ENCODE data around the gene RAN. TPM values are rescaled to one million over a fixed set of nuclear protein-coding genes. Genes with fewer than 3 reads are reported as not detected.
A peak's percentile ranks its signal among the peaks of the same experiment; 100 is the strongest.
"Not testable (repeated sequence)": the region's sequence is repeated elsewhere in the genome, so short reads cannot be mapped to it uniquely, and the experiment has no call there.

RAN gene
- total and polyA plus RNA-seq, 7 experiments from 2014 or later, result 255 to 925 (median 287) TPM

- Histone ChIP-seq H3K36me3 (ENCODE audit: control insufficient read depth in 2 of 3, insufficient read depth in 3 of 3, low read length in 3 of 3) (no peaks in the 10 kb centered on the region), H3K9me3 (ENCODE audit: control insufficient read depth in 2 of 3, low read length in 3 of 3) (no peaks in the 10 kb centered on the region), H3K27me3 (ENCODE audit: control insufficient read depth in 2 of 2, insufficient read depth in 2 of 2, low read length in 2 of 2) (no peaks in the 10 kb centered on the region), H3K4me1 (ENCODE audit: control insufficient read depth in 2 of 2, insufficient read depth in 2 of 2, low read length in 2 of 2) (no peaks in the 10 kb centered on the region), H3K4me3 (ENCODE audit: low read length) (no peak overlapping the region), H3K27ac (ENCODE audit: low read depth, low read length) (no peak overlapping the region)
- DNase-seq (no peak), ATAC-seq (no peak)
- H3K27me3 Mint-ChIP-seq, result peaks cover 0 to 6% (median 0%) of the 10 kb centered on the region in 5 donors
- H3K4me3 Mint-ChIP-seq, result no peak overlapping the region
- peaks cover 0 to 4% (median 0%) of the 10 kb centered on the region in 7 donors for H3K4me1 Mint-ChIP-seq
- CTCF ChIA-PET, result no interaction called here
- peak overlapping the region in 1 of 9 donors; percentile 58 for H3K27ac Mint-ChIP-seq
- intact Hi-C loops (cut with micrococcal nuclease), result no loop called here
- POLR2A ChIA-PET, result interaction anchor here (0.6 kb wide), 1 partner anchor 21 kb away, joined by 4 read pairs; no protein-coding TSS in a partner anchor
- no peaks in the 10 kb centered on the region for H3K36me3 Mint-ChIP-seq
- H3K9me3 Mint-ChIP-seq, result peaks cover 0 to 2% (median 0%) of the 10 kb centered on the region in 11 donors
Observed at GRCh38 chr12:130847112-130847511, 24.8 kb upstream of the RAN start.

- POLR2A ChIA-PET, result not testable (repeated sequence)
Observed at GRCh38 chr12:130848105-130848504, 23.8 kb upstream of the RAN start.

GRCh38 chr12:130848785-130849305, 23.0 kb upstream of the RAN start:
- H3K27ac Mint-ChIP-seq; H3K4me1 ChIP-seq (ENCODE audit: control insufficient read depth in 2 of 2, insufficient read depth in 2 of 2, low read length in 2 of 2); ATAC-seq; H3K9me3 ChIP-seq (ENCODE audit: control insufficient read depth in 2 of 3, low read length in 3 of 3); DNase-seq; H3K4me3 Mint-ChIP-seq; H3K27me3 ChIP-seq (ENCODE audit: control insufficient read depth in 2 of 2, insufficient read depth in 2 of 2, low read length in 2 of 2); CTCF ChIA-PET; H3K9me3 Mint-ChIP-seq; H3K36me3 Mint-ChIP-seq; intact Hi-C loops (cut with micrococcal nuclease); H3K4me3 ChIP-seq (ENCODE audit: low read length); H3K4me1 Mint-ChIP-seq; H3K27me3 Mint-ChIP-seq; H3K36me3 ChIP-seq (ENCODE audit: control insufficient read depth in 2 of 3, insufficient read depth in 3 of 3, low read length in 3 of 3); H3K27ac ChIP-seq (ENCODE audit: low read depth, low read length): not testable (repeated sequence)
- POLR2A ChIA-PET, result interaction anchor here (0.5 kb wide), 1 partner anchor 99 kb away, joined by 3 read pairs; no protein-coding TSS in a partner anchor

More at GRCh38 chr12:130848105-130848504, 23.8 kb upstream of the RAN start:
- H3K4me3 Mint-ChIP-seq; H3K36me3 ChIP-seq (ENCODE audit: control insufficient read depth in 2 of 3, insufficient read depth in 3 of 3, low read length in 3 of 3); CTCF ChIA-PET; H3K9me3 Mint-ChIP-seq; H3K9me3 ChIP-seq (ENCODE audit: control insufficient read depth in 2 of 3, low read length in 3 of 3); DNase-seq; H3K27ac Mint-ChIP-seq; ATAC-seq; intact Hi-C loops (cut with micrococcal nuclease); H3K36me3 Mint-ChIP-seq; H3K27me3 ChIP-seq (ENCODE audit: control insufficient read depth in 2 of 2, insufficient read depth in 2 of 2, low read length in 2 of 2); H3K27me3 Mint-ChIP-seq; H3K4me1 Mint-ChIP-seq; H3K27ac ChIP-seq (ENCODE audit: low read depth, low read length); H3K4me1 ChIP-seq (ENCODE audit: control insufficient read depth in 2 of 2, insufficient read depth in 2 of 2, low read length in 2 of 2); H3K4me3 ChIP-seq (ENCODE audit: low read length): not testable (repeated sequence)

- CTCF ChIA-PET, result no interaction called here
- H3K4me1 Mint-ChIP-seq, result peaks cover 0 to 4% (median 0%) of the 10 kb centered on the region in 7 donors
- no peaks in the 10 kb centered on the region for H3K36me3 Mint-ChIP-seq
- Histone ChIP-seq H3K27me3 (ENCODE audit: control insufficient read depth in 2 of 2, insufficient read depth in 2 of 2, low read length in 2 of 2) (no peaks in the 10 kb centered on the region), H3K4me3 (ENCODE audit: low read length) (no peak overlapping the region), H3K9me3 (ENCODE audit: control insufficient read depth in 2 of 3, low read length in 3 of 3) (no peaks in the 10 kb centered on the region), H3K27ac (ENCODE audit: low read depth, low read length) (no peak overlapping the region), H3K36me3 (ENCODE audit: control insufficient read depth in 2 of 3, insufficient read depth in 3 of 3, low read length in 3 of 3) (no peaks in the 10 kb centered on the region), H3K4me1 (ENCODE audit: control insufficient read depth in 2 of 2, insufficient read depth in 2 of 2, low read length in 2 of 2) (no peaks in the 10 kb centered on the region)
- no peak overlapping the region for H3K27ac Mint-ChIP-seq
- peaks cover 0 to 2% (median 0%) of the 10 kb centered on the region in 11 donors for H3K9me3 Mint-ChIP-seq
- DNase-seq (no peak), ATAC-seq (no peak)
- POLR2A ChIA-PET, result interaction anchor here (0.5 kb wide), 1 partner anchor 98 kb away, joined by 3 read pairs; no protein-coding TSS in a partner anchor
- H3K4me3 Mint-ChIP-seq, result no peak overlapping the region
- H3K27me3 Mint-ChIP-seq, result peaks cover 0 to 10% (median 3%) of the 10 kb centered on the region in 5 donors
- intact Hi-C loops (cut with micrococcal nuclease), result no loop called here
Observed at GRCh38 chr12:130849561-130850417, 22.1 kb upstream of the RAN start.

GRCh38 chr12:130850418-130851021, 21.3 kb upstream of the RAN start:
- Mint-ChIP-seq H3K4me1 (no peaks in the 10 kb centered on the region), H3K27ac (no peak overlapping the region), H3K27me3 (peaks cover 0 to 14% (median 6%) of the 10 kb centered on the region in 5 donors), H3K36me3 (no peaks in the 10 kb centered on the region), H3K9me3 (peaks cover 0 to 2% (median 0%) of the 10 kb centered on the region in 11 donors), H3K4me3 (no peak overlapping the region)
- no peak for ATAC-seq
- intact Hi-C loops (cut with micrococcal nuclease), result no loop called here
- Histone ChIP-seq H3K4me3 (ENCODE audit: low read length) (no peak overlapping the region), H3K27ac (ENCODE audit: low read depth, low read length) (no peak overlapping the region), H3K36me3 (ENCODE audit: control insufficient read depth in 2 of 3, insufficient read depth in 3 of 3, low read length in 3 of 3) (no peaks in the 10 kb centered on the region), H3K27me3 (ENCODE audit: control insufficient read depth in 2 of 2, insufficient read depth in 2 of 2, low read length in 2 of 2) (no peaks in the 10 kb centered on the region), H3K4me1 (ENCODE audit: control insufficient read depth in 2 of 2, insufficient read depth in 2 of 2, low read length in 2 of 2) (no peaks in the 10 kb centered on the region), H3K9me3 (ENCODE audit: control insufficient read depth in 2 of 3, low read length in 3 of 3) (no peaks in the 10 kb centered on the region)
- ChIA-PET POLR2A (no interaction called here), CTCF (interaction anchor here (1.4 kb wide), 1 partner anchor 11 kb away, joined by 3 read pairs; the partner anchor contains the start of gene STX2)
- DNase-seq, result no peak

- Mint-ChIP-seq H3K4me1 (no peaks in the 10 kb centered on the region), H3K4me3 (no peak overlapping the region), H3K9me3 (peaks cover 0 to 13% (median 8%) of the 10 kb centered on the region in 11 donors), H3K27ac (peak overlapping the region in 1 of 9 donors; percentile 30), H3K27me3 (peaks cover 0 to 13% (median 7%) of the 10 kb centered on the region in 5 donors), H3K36me3 (peaks cover 3 to 7% (median 4%) of the 10 kb centered on the region in 5 donors)
- Histone ChIP-seq H3K27me3 (ENCODE audit: control insufficient read depth in 2 of 2, insufficient read depth in 2 of 2, low read length in 2 of 2) (no peaks in the 10 kb centered on the region), H3K4me1 (ENCODE audit: control insufficient read depth in 2 of 2, insufficient read depth in 2 of 2, low read length in 2 of 2) (no peaks in the 10 kb centered on the region), H3K36me3 (ENCODE audit: control insufficient read depth in 2 of 3, insufficient read depth in 3 of 3, low read length in 3 of 3) (no peaks in the 10 kb centered on the region), H3K9me3 (ENCODE audit: control insufficient read depth in 2 of 3, low read length in 3 of 3) (peaks cover 0 to 3% (median 0%) of the 10 kb centered on the region in 3 experiments), H3K27ac (ENCODE audit: low read depth, low read length) (no peak overlapping the region), H3K4me3 (ENCODE audit: low read length) (no peak overlapping the region)
- no peak for DNase-seq
- no peak for ATAC-seq
- ChIA-PET POLR2A (no interaction called here), CTCF (no interaction called here)
- intact Hi-C loops (cut with micrococcal nuclease), result no loop called here
Observed at GRCh38 chr12:130856088-130856487, 15.8 kb upstream of the RAN start.

All from naive thymus-derived CD4-positive, alpha-beta T cell (primary cell).